GM06990 (cell line): Measurements from ENCODE around the gene BTN3A1.
"Not testable (repeated sequence)": the region's sequence is repeated elsewhere in the genome, so short reads cannot be mapped to it uniquely, and the experiment has no call there.

Source experiments
- DNase-seq: peaks from one replicate; pipeline ENCODE4 v3.0.0-alpha.2; 2011; ENCODE audit not compliant: insufficient read length; ENCODE audit errors: extremely low read depth
- H3K27me3 ChIP-seq: replicated peaks from 2 replicates; pipeline ENCODE4 v1.6.0; 2011; ENCODE audit warnings: low read length; ENCODE audit not compliant: control insufficient read depth, insufficient read depth
- H3K36me3 ChIP-seq: 2 replicates; pipeline ENCODE4 v1.5.1; 2011; ENCODE audit warnings: low read length; ENCODE audit not compliant: control insufficient read depth, insufficient read depth
- H3K4me3 ChIP-seq: replicated peaks from 2 replicates; pipeline ENCODE4 v1.5.1; 2011; ENCODE audit warnings: low read depth, mild to moderate bottlenecking, control low read depth, low read length
- CTCF ChIP-seq: IDR thresholded peaks from 2 replicates; pipeline ENCODE4 v1.5.1; 2011; ENCODE audit warnings: low read length, control low read depth, mild to moderate bottlenecking, inconsistent platforms; ENCODE audit not compliant: insufficient read depth, poor library complexity, severe bottlenecking

BTN3A1 gene

GRCh38 chr6:26415036-26415614 is 13.1 kb downstream of the BTN3A1 start:
- no peak for DNase-seq
- Histone ChIP-seq H3K4me3 (no peak overlapping the region), H3K36me3 (peaks cover 5% of the 10 kb centered on the region), H3K27me3 (no peaks in the 10 kb centered on the region)
- TF ChIP-seq CTCF, result no peak

GRCh38 chr6:26415791-26416190 is 13.7 kb downstream of the BTN3A1 start:
- Histone ChIP-seq H3K36me3 (peaks cover 5% of the 10 kb centered on the region), H3K4me3 (no peak overlapping the region), H3K27me3 (no peaks in the 10 kb centered on the region)
- TF ChIP-seq CTCF, result no peak
- no peak for DNase-seq

- no peaks in the 10 kb centered on the region for H3K27me3 ChIP-seq
These were observed 14.2 kb downstream of the BTN3A1 start for GRCh38 chr6:26416288-26416687.

DNA sequence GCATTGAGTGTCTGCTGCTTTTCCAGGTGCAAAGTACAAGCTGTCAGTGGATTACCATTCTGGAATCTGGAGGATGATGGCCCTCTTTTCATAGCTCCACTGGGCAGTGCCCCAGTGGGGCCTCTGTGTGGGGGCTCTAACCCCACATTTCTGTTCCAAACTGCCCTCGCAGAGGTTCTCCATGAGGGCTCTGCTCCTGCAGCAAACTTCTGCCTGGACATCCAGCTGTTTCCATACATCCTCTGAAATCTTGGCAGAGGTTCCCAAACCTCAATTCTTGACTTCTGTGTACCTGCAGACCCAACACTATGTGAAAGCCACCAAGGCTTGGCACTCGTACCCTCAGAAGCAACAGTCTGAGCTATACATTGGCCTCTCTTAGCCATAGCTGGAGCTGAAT is 16.0 kb downstream of the BTN3A1 start:
- not testable (repeated sequence) for H3K36me3 ChIP-seq, H3K27me3 ChIP-seq, H3K4me3 ChIP-seq, DNase-seq

More at GRCh38 chr6:26416288-26416687, 14.2 kb downstream of the BTN3A1 start:
- H3K36me3 ChIP-seq, result peaks cover 5% of the 10 kb centered on the region
- no peak for DNase-seq
- no peak overlapping the region for H3K4me3 ChIP-seq
- TF ChIP-seq CTCF, result no peak

- H3K4me3 ChIP-seq, H3K27me3 ChIP-seq, DNase-seq, H3K36me3 ChIP-seq: not testable (repeated sequence)
These were observed 16.7 kb downstream of the BTN3A1 start for GRCh38 chr6:26418795-26419194.

GRCh38 chr6:26420688-26421171 is 18.7 kb downstream of the BTN3A1 start:
- TF ChIP-seq CTCF, result peak; percentile 74
- Histone ChIP-seq H3K36me3 (no peaks in the 10 kb centered on the region; the same call in 1 of the 2 replicates), H3K27me3 (no peaks in the 10 kb centered on the region), H3K4me3 (no peak overlapping the region)
- no peak for DNase-seq
